HG03064 (cell line): ENCODE results near the gene MFAP1.

Source experiments
- ATAC-seq: cut with Tn5 transposase; IDR thresholded peaks from one replicate; pipeline ENCODE4 v1.9.1; 2021; ENCODE audit warnings: low read depth; ENCODE audit not compliant: unreplicated experiment

Gene MFAP1

GRCh38 chr15:43777267-43777914, 47.1 kb downstream of the MFAP1 start:
- peak; percentile 42 for ATAC-seq

- ATAC-seq = peak; percentile 45
Measured at GRCh38 chr15:43776718-43777266, 47.7 kb downstream of the MFAP1 start, which contains the start of gene ELL3. Gene ELL3 (minus strand): TSS chr15:43776966. CDS start chr15:43776901, 65 bp downstream.

DNA sequence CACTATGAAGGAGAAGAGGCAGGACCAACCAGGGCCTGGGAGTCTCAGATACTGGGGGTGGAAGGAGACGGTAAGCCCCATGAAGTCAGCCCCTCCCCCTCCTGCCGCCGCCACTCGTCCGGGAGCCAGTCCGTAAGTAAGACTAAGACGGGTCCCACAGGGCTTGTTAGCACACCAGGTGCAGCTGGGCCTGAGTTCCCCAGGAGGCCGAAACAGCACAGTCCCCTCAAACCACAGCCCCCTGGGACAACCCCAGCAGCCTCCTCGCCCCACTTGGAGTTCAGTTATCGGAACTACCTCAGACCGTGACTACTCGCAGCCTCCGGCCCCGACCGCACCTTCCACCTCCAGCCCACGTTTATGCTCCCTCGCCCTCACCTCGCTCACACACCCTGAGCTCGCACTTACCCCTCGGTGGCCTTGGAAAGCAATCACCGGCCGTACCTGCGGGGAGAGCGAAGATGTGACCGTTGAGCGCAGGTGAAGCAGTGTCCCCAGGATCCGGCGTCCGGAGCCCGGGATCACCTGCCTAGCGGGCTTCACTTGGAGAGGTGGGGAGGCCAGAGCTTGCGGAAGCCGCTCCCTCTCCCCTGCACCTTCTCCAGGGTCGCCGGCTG, 48.3 kb downstream of the MFAP1 start:
- ATAC-seq = peak; percentile 54

DNA sequence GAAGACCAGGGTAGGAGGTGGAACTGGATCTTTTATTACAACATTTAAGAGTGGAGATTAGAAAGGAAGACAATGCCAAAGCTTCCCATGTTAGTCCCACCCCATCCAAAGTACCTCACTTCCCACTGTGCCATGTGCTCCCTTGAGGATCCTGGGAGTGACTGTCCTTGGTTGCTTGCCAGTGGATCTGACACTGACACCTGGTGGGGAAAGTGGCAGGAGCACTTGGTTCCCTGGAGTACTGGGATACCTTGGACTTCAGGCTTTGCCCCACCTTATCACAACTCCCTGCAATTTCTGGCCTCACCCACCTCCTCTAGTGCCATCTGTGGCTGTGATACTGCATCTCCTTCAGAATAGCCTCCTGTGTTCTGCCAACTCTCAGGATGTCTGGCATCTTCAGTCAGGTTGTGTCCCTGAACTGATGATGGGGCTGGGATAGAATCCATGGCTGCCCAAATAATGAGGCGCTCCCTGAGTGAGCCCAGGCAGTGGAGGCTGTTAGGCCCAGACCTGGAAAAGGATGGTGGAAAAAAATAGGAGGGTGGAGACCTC, 49.0 kb downstream of the MFAP1 start:
- ATAC-seq = no peak

DNA sequence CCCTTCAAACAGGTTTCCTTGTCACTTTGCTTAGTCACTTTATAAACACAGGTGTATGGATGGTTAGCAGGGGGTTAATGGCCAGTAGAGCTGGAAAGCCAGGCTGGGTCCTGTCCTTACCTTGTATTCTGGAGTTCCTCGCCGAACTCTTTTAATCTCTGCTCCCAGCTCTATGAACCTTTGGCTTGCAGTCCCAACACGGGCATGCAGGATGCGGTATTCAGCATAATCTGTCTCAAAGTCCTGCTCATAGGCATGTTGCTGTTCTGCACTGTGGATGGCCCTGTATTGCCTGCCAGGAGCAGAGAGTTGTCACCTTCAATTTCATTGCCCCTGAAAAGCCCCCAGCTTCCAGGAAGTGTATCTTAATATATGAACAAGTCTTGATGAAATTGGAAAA, 50.4 kb downstream of the MFAP1 start:
- ATAC-seq = no peak

DNA sequence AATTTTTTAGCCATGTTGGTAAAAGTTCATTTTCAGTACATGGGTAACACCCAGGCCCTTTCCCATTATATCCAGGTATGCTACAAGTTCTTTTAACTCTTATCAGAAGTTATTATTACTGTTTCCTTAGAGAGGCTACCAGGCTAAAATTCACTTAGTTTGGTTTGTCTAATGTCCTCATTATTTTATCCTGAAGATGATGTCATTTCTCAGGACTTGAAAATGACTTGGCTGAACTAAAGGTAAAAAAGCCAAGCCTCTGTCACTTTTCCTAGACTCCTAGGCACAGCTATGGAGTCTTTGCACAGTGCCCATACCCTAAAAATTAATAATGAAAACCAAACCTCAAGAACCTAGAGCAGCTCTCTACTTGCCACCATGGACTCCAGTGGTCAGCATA, 51.9 kb downstream of the MFAP1 start:
- no peak for ATAC-seq

GRCh38 chr15:43771816-43772215, 52.7 kb downstream of the MFAP1 start:
- ATAC-seq = no peak

- ATAC-seq = no peak
Measured at GRCh38 chr15:43769584-43770228, 54.8 kb downstream of the MFAP1 start.

DNA sequence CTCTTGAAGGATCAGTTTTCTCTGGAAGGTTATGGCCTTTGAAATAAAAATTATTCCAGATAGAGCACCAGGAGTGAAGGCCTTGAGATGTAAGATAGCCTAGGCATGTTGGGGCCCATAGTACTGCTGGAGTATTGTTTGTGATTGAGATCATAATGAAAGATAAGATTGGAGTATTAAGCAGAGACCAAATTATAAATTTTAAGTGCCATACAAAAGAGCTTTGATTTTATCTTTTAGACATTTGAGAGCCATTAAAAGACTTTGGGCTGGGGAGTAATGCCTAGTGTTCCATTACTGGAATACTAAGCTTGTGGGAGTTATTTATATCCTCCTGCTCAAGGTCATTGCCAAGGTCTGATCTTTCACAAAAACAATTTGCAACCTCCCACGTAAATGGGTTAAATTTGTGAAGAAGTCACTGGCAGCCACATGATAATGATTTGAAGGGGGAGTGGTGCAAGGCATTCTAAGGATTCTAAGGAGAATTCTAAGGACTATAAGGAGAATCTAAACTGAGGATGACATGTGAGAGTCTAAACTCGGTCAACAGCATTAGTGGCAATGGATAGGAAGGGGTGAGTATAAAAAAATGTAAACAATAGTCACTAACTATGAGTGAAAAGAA, 60.6 kb downstream of the MFAP1 start:
- no peak for ATAC-seq

- no peak for ATAC-seq
Measured at GRCh38 chr15:43762824-43763223, 61.7 kb downstream of the MFAP1 start.
